SH-SY5Y (cell line): ENCODE measurements around the gene ANKMY2.

Source experiments
- GATA2 ChIP-seq: IDR thresholded peaks from 2 replicates; pipeline ENCODE4 v1.6.1; 2011; ENCODE audit warnings: mild to moderate bottlenecking, low read depth, low read length
- GATA3 ChIP-seq: IDR thresholded peaks from 2 replicates; pipeline ENCODE4 v1.6.1; 2011; ENCODE audit warnings: low read depth, mild to moderate bottlenecking, low read length, moderate library complexity

The ANKMY2 gene

DNA sequence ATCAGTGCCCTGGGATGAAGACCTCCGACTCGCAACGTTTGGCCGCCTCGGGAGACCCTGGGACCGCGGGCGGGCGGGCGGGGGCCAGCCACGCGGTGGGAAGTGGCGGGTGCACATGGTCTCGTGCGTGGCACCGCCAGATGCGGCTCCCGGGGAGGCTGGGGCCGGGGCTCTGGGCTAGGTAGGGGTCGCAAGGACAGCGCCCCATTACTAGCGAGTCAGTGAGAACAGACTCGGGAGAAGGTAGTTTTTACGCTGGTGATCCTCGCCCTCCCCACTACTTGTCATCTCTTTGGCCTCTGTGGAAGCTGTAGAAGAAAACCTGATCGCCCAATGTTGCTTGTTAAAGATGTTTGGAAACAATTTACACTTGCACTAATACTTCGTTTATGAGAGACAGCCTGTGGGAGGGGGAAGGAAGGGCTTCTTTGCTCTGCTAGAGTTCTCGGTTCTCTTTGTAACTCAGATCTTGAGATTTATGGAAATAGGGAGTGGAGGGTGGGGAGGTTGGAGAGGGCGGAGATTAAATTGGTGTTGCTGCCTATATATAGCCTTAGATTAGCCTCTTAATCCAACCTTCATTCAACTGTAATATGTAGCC, 1.0 kb upstream of the ANKMY2 start:
- TF ChIP-seq GATA2 (no peak), GATA3 (no peak)

DNA sequence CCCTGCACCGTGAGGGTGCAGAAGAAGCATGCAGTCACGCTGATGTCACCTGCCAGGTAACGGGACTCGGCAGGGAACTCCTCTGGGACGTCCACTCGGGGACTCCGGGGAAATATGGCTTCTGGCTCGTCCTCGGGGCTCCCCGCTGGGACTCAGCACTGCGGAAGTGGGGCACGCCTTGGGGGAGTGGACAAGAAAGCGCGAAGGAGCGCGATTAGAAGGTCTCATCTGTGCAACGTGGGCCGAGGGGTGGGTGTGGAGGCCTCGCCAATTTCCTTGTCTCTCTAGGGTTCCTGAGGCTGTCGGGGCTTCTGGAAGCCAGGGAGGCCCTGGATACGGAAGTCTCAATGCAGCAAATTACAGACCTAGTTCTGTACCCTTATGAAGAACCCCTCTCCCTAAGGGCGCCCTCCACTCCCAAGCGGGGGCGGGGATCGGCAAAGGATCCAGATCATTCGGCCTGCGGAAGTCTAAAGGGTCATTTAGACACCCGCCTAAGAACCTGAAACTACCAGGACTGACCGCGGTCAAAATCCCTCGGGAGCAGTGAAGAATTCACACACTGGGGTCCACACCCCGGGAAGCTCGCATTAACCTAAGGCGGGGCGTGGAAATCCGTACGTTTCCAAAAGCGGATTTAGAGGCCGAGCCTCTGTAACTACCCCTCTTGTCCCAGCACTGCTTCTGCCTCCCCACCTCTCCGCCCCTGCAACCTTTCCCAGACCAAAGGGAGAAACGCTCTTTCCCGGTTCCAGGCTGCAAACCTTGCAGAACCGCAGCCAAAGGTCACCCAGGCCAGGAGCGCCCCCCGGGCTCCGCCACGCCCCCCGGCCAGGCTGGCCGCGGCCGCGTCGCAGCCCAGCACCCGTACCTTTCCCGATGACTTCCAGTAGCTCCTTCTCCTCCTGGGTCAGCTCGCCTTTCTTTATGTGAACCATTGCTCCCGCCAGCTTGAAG, 640 bp downstream of the ANKMY2 start:
- no peak for TF ChIP-seq GATA2
- TF ChIP-seq GATA3 = no peak

- TF ChIP-seq GATA2 = no peak
- no peak for TF ChIP-seq GATA3
These were observed 1.4 kb downstream of the ANKMY2 start for GRCh38 chr7:16644157-16644556.

GRCh38 chr7:16638282-16639280, 7.0 kb downstream of the ANKMY2 start:
- TF ChIP-seq GATA2 = no peak
- TF ChIP-seq GATA3 = no peak

- TF ChIP-seq GATA2 (no peak), GATA3 (no peak)
These were observed 8.2 kb downstream of the ANKMY2 start for GRCh38 chr7:16637379-16637778.

DNA sequence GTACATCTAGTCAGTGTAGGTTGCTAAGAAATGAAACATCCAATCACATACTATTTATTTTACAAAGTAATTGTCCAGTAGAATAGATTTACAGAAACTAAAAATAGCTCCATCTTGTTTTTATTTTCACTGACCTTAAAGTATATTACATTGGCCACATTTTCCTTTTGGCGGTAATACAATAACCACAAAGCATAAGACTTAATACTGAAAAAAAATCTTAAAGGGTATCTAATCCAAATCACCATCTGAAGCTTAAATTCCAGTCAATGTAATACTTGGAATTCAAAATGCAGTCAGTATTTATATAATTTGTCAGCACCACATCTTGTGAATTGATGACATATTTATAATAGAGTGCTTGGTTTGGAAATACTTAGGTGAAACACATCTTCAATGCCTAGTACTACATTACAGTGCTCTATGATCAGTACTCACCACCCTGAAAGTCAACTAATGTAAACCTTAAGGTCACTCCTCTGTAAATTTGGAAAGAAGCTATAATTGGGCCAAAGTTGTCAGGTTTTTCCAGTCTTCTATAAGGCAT, 8.9 kb downstream of the ANKMY2 start:
- no peak for TF ChIP-seq GATA3
- TF ChIP-seq GATA2 = no peak

DNA sequence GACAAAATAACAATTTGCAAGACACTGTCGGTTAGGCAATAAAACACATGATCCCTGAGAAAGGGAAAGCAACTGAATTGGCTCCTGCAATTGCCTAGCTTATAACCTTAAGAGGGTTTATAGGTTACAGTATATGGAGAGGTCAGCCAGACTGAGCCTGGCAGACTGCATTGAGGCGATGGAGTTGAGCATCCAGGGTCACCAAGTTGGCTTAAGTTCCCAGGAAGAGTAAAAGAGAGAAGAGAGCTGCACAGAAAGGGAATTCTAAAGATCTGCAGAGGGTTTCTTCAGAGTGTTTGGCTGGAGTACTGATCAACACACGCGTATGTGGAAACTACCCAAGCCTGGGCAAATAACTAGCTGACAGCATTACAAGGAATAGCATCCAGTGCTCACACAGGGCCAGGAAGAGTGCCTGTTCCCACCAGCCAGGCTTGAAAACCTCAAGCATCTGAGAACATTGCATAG, 11.2 kb downstream of the ANKMY2 start:
- TF ChIP-seq GATA3 = no peak

DNA sequence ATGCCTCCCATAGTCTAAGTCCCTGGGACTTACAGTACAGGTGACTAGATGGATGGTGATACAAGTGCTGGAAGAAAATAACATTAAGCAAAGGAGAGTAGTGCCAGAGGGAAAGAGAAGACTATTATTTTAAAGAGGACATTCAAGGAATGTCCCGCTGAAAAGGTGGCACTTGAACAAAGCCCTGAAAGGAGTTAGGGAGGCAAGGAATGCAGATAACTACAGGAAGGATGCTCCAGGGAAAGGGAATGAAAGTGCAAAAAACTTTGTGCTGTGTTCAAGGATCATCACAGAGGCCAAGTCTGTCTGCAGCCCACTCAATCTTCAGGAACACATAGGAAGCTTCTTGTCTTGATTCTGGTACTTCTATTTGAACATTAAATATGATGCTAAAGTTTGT, 14.9 kb downstream of the ANKMY2 start:
- TF ChIP-seq GATA3 (no peak), GATA2 (no peak)

DNA sequence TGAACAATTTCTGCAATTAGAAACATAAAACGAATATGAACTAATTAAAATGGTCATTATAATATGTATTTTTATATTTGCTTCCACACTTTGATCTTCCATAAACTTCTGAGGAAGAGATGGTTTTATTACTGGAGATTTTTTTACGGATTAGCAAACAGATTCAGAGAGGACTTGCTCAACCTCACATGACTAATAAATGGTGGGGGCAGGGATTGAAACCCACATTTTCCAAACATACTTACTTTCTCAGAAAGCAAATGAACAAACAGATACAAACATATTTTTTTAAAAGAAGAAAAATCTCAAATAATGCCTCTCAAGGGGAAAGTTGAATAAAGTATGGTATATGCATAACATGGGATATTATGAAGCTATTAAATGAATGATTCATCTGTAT, 18.3 kb downstream of the ANKMY2 start:
- TF ChIP-seq GATA3 = no peak
- no peak for TF ChIP-seq GATA2

- no peak for TF ChIP-seq GATA2
- TF ChIP-seq GATA3 = no peak
These were observed 19.2 kb downstream of the ANKMY2 start for GRCh38 chr7:16626388-16626787.

DNA sequence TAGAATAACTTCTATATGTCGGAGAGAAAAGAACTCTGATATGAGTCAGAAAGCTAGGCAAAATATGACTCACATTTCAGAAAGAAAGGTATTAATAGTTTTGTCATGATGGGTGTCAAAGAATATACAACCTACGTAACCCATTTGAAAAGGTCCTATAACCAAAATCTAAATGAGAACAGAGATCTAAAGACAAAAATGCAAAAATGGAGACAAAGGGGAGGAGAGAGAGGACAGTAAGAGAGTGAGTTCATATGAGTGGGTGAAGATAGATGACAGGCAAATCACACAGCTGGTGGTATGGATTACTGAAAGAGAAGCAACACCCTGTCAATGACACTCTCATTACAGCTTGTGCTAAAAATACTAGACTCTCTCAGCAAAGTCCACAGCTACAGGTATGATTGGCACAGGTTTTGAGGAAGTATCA, 25.6 kb downstream of the ANKMY2 start:
- TF ChIP-seq GATA3 (no peak), GATA2 (no peak)

DNA sequence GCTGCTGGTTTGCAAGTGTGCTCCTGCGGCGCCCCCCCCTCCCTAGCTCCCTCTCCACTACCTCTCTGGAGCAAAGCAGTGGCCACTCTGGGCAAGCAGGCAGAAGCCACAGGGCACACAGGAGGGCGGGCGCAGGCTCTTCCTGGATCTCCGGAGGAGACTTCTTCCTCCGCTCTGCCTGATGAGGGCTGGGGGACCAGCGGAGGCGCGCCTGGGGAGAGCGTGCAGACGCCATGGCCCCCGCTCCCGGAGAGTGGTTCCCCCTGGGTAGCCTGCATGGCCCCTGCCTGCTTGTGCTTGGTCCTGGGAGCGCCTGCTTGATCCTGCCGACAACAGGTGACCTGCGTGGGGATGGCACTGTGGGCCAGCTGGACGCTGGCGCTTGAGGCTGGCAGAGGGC, 29.0 kb downstream of the ANKMY2 start:
- TF ChIP-seq GATA2 (no peak), GATA3 (no peak)

DNA sequence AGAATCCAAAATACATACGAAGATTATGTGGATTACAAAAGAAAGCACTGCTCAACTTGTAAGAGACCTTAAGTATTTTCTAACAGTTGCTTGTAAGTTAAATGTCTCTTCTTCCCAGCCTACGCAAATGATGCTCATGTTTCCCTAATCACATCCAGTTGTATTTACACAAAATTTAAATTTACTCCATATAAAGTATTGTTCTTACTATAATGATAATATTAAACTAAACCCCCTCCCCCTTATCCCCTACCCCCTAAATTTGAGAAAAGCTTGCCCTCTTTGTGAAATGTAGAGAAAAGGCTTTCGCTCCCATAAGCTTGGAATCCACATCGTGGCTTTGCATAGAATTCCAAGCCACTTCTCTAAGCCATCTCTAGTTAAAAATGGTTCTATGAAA, 29.4 kb downstream of the ANKMY2 start:
- TF ChIP-seq GATA3 = no peak
- TF ChIP-seq GATA2 = no peak

GRCh38 chr7:16615228-16615627, 30.3 kb downstream of the ANKMY2 start:
- TF ChIP-seq GATA2 = no peak
- no peak for TF ChIP-seq GATA3

- TF ChIP-seq GATA3 = no peak
- no peak for TF ChIP-seq GATA2
These were observed 33.8 kb downstream of the ANKMY2 start for GRCh38 chr7:16611711-16612110.
